CD4-positive, alpha-beta T cell treated with Interferon alpha-2 for 1 hour (primary cell): ENCODE measurements around the gene ALPI.
"Not testable (repeated sequence)": the region's sequence is repeated elsewhere in the genome, so short reads cannot be mapped to it uniquely, and the experiment has no call there.

Experiments
- DNase-seq, 2 donors: peaks; one replicate each; pipeline ENCODE4 v3.0.0-alpha.2; 2020 to 2022

ALPI gene

GRCh38 chr2:232443047-232443446 lies 12.9 kb upstream of the ALPI start:
- DNase-seq = not testable (repeated sequence)

- DNase-seq = not testable (repeated sequence)
Observed at GRCh38 chr2:232443669-232444408, 12.1 kb upstream of the ALPI start.

DNA sequence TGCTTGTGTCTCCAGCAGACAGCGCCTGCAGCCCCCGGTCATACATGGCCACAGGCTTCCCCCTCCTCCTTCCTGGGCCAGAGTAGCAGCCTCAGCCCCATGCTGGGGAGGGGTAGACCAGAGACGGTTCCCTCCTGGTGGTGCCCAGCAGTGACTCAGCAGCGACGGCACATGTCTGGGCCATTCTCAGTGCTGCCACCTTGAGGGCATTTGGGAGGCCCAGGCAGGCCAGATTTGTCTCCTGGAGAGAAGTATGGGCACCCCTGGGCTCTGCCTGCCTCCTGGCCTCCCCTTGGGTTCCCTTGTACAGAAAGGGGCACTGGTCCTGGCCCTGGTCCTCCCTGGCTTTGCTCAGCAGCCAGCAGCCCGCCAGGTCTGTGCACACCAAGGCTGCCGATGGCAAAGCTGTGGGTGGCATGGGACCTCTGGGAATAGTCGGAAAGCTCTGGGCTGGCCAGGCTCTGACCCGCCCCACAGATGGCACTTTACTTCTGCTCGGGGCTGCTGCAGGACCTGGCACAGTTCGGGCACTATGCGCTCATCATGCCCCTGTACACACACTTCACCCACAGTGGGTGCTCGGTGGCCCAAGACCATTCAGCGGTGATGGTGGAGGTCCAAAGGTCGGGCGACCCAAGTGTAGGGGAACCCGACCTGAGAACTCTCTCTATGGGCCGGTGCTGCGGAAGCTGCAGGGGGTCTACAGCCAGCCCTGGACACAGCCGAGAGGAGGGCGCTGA lies 11.4 kb upstream of the ALPI start:
- DNase-seq = peak; percentile 33 to 56

- not testable (repeated sequence) for DNase-seq
Observed at GRCh38 chr2:232445149-232445885, 10.6 kb upstream of the ALPI start.

GRCh38 chr2:232446266-232446777 lies 9.6 kb upstream of the ALPI start:
- DNase-seq = not testable (repeated sequence)

- no peak for DNase-seq
Observed at GRCh38 chr2:232447091-232447620, 8.8 kb upstream of the ALPI start.

DNA sequence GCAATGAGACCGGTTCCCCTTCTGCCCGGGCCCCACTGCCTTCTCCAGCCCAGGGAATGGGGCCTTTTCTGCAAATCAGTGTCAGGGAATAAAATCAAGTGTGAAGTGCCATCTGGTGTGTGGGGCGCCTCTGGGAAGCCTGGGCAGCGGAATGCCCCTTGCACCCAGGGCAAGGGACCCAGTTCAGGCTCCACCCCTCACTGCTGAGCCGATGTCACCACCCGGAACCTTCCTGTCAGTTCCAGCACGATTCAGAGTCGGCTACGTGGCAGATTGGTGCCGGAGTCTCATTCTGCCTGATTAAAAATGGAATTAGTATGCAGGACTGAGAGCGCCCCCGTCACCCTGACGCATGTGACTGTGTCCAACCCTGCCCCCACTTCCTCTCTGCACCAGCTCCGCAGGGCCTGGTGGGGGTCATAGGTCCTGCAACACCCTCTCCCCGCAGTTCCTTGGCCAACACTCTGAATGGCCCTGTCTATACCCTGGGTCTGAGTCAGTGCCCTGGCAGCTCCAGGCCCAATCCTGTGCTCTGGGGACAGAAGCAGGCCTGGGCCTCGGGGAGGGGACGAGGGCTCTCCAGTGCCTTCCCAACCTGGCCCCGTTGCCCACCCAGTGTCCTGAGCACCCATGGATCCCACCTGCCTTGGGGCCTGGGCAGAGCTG lies 8.2 kb upstream of the ALPI start:
- DNase-seq = no peak

DNA sequence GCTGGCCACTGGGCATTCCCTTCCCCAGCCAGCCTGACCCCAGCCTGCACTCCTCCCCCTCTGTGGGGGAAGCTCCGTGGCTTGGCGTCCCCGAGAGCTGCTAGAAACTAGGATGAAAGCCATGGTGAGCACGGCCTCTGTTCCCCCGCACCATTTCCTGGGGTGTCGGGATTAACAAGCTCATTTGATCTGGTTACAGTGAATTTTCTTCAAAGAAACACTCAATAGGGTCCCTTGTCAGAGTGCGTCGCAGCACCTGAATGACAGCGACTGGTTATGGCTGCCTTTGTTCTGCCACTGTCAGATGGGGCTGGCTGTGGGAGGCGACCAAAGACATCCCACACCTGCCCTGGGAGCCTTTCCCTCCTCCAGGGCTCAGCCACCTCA lies 7.7 kb upstream of the ALPI start:
- DNase-seq = no peak

GRCh38 chr2:232449964-232450363 lies 6.0 kb upstream of the ALPI start:
- no peak for DNase-seq

GRCh38 chr2:232451645-232452044 lies 4.3 kb upstream of the ALPI start:
- DNase-seq = not testable (repeated sequence)

- DNase-seq = no peak
Observed at GRCh38 chr2:232454630-232455029, 1.3 kb upstream of the ALPI start.

DNA sequence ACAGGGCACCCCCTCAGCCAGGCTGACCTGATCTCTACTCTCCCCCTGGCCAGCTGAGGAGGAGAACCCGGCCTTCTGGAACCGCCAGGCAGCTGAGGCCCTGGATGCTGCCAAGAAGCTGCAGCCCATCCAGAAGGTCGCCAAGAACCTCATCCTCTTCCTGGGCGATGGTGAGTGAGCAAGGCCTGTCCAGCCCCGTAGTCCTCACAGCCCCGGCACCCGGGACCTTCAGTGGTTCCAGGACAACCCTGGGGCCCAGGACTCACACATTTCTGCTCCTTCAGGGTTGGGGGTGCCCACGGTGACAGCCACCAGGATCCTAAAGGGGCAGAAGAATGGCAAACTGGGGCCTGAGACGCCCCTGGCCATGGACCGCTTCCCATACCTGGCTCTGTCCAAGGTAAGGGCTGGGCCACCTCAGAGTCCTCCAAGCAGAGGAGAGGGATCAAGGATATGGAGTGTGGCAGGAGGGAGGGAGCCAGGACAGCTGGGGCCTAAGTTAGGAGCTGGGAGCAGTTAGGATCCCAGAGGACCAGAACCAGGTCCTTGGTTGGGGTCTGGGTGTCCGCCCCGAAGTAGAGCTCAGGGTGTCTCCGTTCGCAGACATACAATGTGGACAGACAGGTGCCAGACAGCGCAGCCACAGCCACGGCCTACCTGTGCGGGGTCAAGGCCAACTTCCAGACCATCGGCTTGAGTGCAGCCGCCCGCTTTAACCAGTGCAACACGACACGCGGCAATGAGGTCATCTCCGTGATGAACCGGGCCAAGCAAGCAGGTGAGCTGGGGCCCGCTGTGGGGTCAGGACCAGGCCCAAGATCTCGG lies 555 bp downstream of the ALPI start:
- no peak for DNase-seq

GRCh38 chr2:232457121-232458011 lies 1.4 kb downstream of the ALPI start:
- no peak for DNase-seq

DNA sequence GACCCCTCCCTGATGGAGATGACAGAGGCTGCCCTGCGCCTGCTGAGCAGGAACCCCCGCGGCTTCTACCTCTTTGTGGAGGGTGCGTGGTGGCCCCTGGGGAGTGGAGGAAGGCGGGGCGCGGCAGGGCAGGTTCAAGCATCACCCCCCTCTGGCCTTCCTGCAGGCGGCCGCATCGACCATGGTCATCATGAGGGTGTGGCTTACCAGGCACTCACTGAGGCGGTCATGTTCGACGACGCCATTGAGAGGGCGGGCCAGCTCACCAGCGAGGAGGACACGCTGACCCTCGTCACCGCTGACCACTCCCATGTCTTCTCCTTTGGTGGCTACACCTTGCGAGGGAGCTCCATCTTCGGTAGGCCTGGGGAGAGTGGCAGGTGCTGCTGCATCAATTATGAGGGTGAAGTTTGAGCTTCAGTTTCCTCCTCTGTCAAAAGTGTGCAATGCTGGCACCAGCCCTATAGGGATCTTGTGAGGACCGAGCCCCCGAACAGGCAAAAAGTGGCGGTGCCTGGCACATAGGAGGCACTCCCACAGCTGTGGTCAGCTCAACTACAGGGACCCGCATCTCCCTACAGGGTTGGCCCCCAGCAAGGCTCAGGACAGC lies 2.2 kb downstream of the ALPI start:
- DNase-seq = no peak

DNA sequence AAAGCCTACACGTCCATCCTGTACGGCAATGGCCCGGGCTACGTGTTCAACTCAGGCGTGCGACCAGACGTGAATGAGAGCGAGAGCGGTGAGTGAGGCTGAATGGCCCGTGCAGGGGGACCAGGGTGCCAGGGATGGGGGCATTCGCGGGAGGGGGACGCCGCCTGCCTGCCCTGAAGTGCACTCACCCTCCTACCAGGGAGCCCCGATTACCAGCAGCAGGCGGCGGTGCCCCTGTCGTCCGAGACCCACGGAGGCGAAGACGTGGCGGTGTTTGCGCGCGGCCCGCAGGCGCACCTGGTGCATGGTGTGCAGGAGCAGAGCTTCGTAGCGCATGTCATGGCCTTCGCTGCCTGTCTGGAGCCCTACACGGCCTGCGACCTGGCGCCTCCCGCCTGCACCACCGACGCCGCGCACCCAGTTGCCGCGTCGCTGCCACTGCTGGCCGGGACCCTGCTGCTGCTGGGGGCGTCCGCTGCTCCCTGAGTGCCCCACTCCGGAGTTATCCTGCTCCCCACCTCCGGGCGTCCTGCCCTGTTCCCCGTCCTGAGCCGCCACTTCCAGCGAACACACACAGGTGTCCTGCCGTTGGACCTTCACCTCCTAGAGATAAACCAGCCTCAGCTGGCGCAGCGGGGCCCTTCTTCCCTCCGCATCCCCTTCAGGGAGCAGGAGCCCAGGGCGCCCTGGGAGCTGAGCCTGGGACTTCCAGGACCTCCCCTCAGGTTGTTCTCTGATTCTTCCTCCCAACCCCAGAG lies 2.9 kb downstream of the ALPI start:
- DNase-seq = no peak

- no peak for DNase-seq
Observed at GRCh38 chr2:232459419-232460035, 3.6 kb downstream of the ALPI start.

DNA sequence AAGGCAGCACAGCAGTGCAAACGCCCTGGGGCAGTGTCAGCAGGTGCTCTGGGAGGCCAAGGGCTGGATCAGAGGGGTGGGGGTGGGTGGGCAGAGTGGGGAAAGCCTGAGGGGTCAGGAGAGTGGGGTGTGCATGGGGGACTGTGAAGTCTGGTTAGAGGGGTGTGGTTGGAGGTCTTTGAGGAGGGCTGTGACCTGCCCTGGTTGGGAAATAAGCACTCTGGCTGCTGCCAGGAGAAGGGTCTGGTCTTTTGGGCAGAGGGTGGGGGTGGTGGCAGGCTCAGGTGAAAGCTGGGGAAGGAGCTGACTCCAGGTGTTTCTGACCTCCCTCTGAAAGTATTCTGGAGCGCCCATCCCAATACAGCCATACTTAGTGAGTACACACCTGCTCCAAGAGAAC lies 4.2 kb downstream of the ALPI start:
- no peak for DNase-seq

GRCh38 chr2:232463701-232464543 lies 8.0 kb downstream of the ALPI start:
- DNase-seq = no peak
